SK-MEL-5 (cell line): Measurements from ENCODE around the gene ASAP2. TPM values are rescaled to one million over a fixed set of nuclear protein-coding genes. Genes with fewer than 3 reads are reported as not detected.

Source experiments
- DNase-seq: peaks from one replicate; pipeline ENCODE4 v3.0.0-alpha.2; 2016; ENCODE audit warnings: low read depth, low spot score
- in situ Hi-C: cut with HindIII; loops from 2 replicates; pipeline ENCODE4 v1.10.0; 2016; ENCODE audit warnings: low sequenced_read_pairs, high pct_unique_total_duplicates, low pct_unique_long_range_greater_than_20kb
- total RNA-seq: library from RNA; depleted of rRNA; stranded (reverse); fragments of >200 nt; shearing (Covaris generic); gene quantifications from 2 replicates; pipeline ENCODE4 v1.2.3, GENCODE V29; 2014

ASAP2 gene
- total RNA-seq, 1 experiment from 2014 or later = 17.6 TPM

GRCh38 chr2:9178110-9178903, 28.3 kb upstream of the ASAP2 start:
- in situ Hi-C loops = no loop called here

GRCh38 chr2:9178904-9179571, 27.6 kb upstream of the ASAP2 start:
- DNase-seq = peak; percentile 96
- in situ Hi-C loops = no loop called here

More at GRCh38 chr2:9178110-9178903, 28.3 kb upstream of the ASAP2 start:
- DNase-seq = peak; percentile 17

- in situ Hi-C loops = no loop called here
- DNase-seq = peak; percentile 38
These were observed 26.9 kb upstream of the ASAP2 start for GRCh38 chr2:9179572-9180201.

- DNase-seq = no peak
- in situ Hi-C loops = no loop called here
These were observed 22.3 kb upstream of the ASAP2 start for GRCh38 chr2:9184361-9184760.

GRCh38 chr2:9187620-9188214, 18.9 kb upstream of the ASAP2 start:
- no peak for DNase-seq
- in situ Hi-C loops = no loop called here

- in situ Hi-C loops = no loop called here
- DNase-seq = no peak
These were observed 17.8 kb upstream of the ASAP2 start for GRCh38 chr2:9188823-9189222.

GRCh38 chr2:9189901-9190300, 16.7 kb upstream of the ASAP2 start:
- DNase-seq = no peak
- in situ Hi-C loops = no loop called here

- in situ Hi-C loops = no loop called here
These were observed 15.6 kb upstream of the ASAP2 start for GRCh38 chr2:9191041-9191481.

GRCh38 chr2:9192712-9193111, 13.9 kb upstream of the ASAP2 start:
- no peak for DNase-seq
- in situ Hi-C loops = no loop called here

More at GRCh38 chr2:9191041-9191481, 15.6 kb upstream of the ASAP2 start:
- peak; percentile 98 for DNase-seq

- DNase-seq = no peak
- in situ Hi-C loops = no loop called here
These were observed 12.3 kb upstream of the ASAP2 start for GRCh38 chr2:9194352-9194751.

GRCh38 chr2:9196637-9197036, 10.0 kb upstream of the ASAP2 start:
- in situ Hi-C loops = no loop called here
- DNase-seq = no peak

- in situ Hi-C loops = no loop called here
- no peak for DNase-seq
These were observed 8.7 kb upstream of the ASAP2 start for GRCh38 chr2:9197916-9198315.

GRCh38 chr2:9199716-9200632, 6.6 kb upstream of the ASAP2 start:
- no peak for DNase-seq

GRCh38 chr2:9200633-9201015, 6.0 kb upstream of the ASAP2 start:
- in situ Hi-C loops = no loop called here
- DNase-seq = no peak

More at GRCh38 chr2:9199716-9200632, 6.6 kb upstream of the ASAP2 start:
- in situ Hi-C loops = no loop called here

GRCh38 chr2:9201185-9201891, 5.3 kb upstream of the ASAP2 start:
- no peak for DNase-seq
- in situ Hi-C loops = no loop called here

GRCh38 chr2:9203006-9203405, 3.6 kb upstream of the ASAP2 start:
- DNase-seq = no peak
- in situ Hi-C loops = no loop called here

GRCh38 chr2:9203876-9204275, 2.7 kb upstream of the ASAP2 start:
- DNase-seq = no peak
- in situ Hi-C loops = no loop called here
